ENCODE data around the gene UBE2I. TPM values are rescaled to one million over a fixed set of nuclear protein-coding genes. Genes with fewer than 3 reads are reported as not detected.

The UBE2I gene
- total and polyA plus RNA-seq, 2 donors (not counting 1 experiment from before 2014, with no cell fraction given): 152 to 265 TPM

GRCh38 chr16:1309888-1310831 is 724 bp downstream of the UBE2I start:
- CTCF ChIA-PET: interaction anchor here (1.0 kb wide), 1 partner anchor 33 kb away, joined by 3 read pairs; no protein-coding TSS in a partner anchor
- intact Hi-C loops (cut with micrococcal nuclease): loop anchor here (1.0 to 10.0 kb wide), 4 partner anchors 21 to 1715 kb away; partner anchors contain the start of genes HCFC1R1, THOC6, TNFRSF12A and UQCC4
- no peak overlapping the region for H2AFZ ChIP-seq (ENCODE audit: insufficient read depth, low read depth, low read length, poor library complexity, severe bottlenecking)

More at GRCh38 chr16:1309888-1310831, 724 bp downstream of the UBE2I start:
- Histone ChIP-seq H3K9ac (ENCODE audit: low read length) (peak overlapping the region; percentile 78), H3K9me3 (ENCODE audit: control extremely low read depth in 1 of 3, control insufficient read depth in 2 of 3, insufficient read depth in 1 of 3, low read length in 2 of 3) (peaks cover 0 to under 1% (median 0%) of the 10 kb centered on the region in 3 donors), H3K4me1 (ENCODE audit: control insufficient read depth in 2 of 2, insufficient read depth in 2 of 2, low read length in 2 of 2) (peaks cover 33 to 56% of the 10 kb centered on the region in 2 donors), H3K27me3 (replicated peaks in 1 of 4; ENCODE audit: control extremely low read depth in 1 of 4, control insufficient read depth in 3 of 4, insufficient read depth in 4 of 4, low read length in 3 of 4) (no peaks in the 10 kb centered on the region), H3K36me3 (replicated peaks in 1 of 2; ENCODE audit: control extremely low read depth in 1 of 2, control insufficient read depth in 1 of 2, extremely low read depth in 1 of 2, insufficient read depth in 2 of 2, low read length in 1 of 2) (peaks cover 0 to 33% of the 10 kb centered on the region in 2 experiments), H3K27ac (ENCODE audit: low read length in 2 of 2) (peak overlapping the region; percentile 57 to 75), H3K79me2 (ENCODE audit: control insufficient read depth, insufficient read depth, low read length) (peaks cover 67% of the 10 kb centered on the region), H4K20me1 (ENCODE audit: control insufficient read depth, insufficient read depth, low read length, poor library complexity, severe bottlenecking) (peaks cover 53% of the 10 kb centered on the region), H3K4me3 (ENCODE audit: control extremely low read depth in 1 of 5, extremely low read depth in 1 of 5, insufficient read depth in 1 of 5, low read depth in 2 of 5, low read length in 4 of 5) (peak overlapping the region; percentile 80 to 90 (median 86)), H3K4me2 (replicated peaks; ENCODE audit: low read depth, low read length, poor library complexity, severe bottlenecking) (peak overlapping the region; percentile 87)
- peak overlapping the region; percentile 99 for H3K4me3 Mint-ChIP-seq
- POLR2A ChIA-PET: interaction anchor here (0.6 to 2.2 kb wide), 7 partner anchors 11 to 302 kb away, joined by 3 to 14 read pairs (median 4); partner anchors contain the start of genes CRAMP1 and IFT140
- peaks cover 49% of the 10 kb centered on the region for H3K4me1 Mint-ChIP-seq
- DNase-seq (peak; percentile 69), ATAC-seq (ENCODE audit: low read depth) (peak; percentile 12)
- H3K27ac Mint-ChIP-seq: peak overlapping the region; percentile 97
- TF ChIP-seq, protein P1, sequence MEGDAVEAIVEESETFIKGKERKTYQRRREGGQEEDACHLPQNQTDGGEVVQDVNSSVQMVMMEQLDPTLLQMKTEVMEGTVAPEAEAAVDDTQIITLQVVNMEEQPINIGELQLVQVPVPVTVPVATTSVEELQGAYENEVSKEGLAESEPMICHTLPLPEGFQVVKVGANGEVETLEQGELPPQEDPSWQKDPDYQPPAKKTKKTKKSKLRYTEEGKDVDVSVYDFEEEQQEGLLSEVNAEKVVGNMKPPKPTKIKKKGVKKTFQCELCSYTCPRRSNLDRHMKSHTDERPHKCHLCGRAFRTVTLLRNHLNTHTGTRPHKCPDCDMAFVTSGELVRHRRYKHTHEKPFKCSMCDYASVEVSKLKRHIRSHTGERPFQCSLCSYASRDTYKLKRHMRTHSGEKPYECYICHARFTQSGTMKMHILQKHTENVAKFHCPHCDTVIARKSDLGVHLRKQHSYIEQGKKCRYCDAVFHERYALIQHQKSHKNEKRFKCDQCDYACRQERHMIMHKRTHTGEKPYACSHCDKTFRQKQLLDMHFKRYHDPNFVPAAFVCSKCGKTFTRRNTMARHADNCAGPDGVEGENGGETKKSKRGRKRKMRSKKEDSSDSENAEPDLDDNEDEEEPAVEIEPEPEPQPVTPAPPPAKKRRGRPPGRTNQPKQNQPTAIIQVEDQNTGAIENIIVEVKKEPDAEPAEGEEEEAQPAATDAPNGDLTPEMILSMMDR (IDR thresholded peaks at IDR 0.05): no peak
- no peak for TF ChIP-seq EZH2 (IDR thresholded peaks at IDR 0.05; ENCODE audit: borderline replicate concordance, insufficient read depth, low read depth, low read length, poor library complexity, severe bottlenecking)
- no peaks in the 10 kb centered on the region for H3K9me3 Mint-ChIP-seq (ENCODE audit: insufficient read depth)
- under 1% methylated on average over 75 of the region's 77 CpGs for WGBS (ENCODE audit: insufficient coverage)
- no peaks in the 10 kb centered on the region for H3K27me3 Mint-ChIP-seq

Measured in B cell (primary cell).